Body of pancreas (tissue), 4 donors: ENCODE measurements around the gene HRK.

Experiments
- POLR2A ChIP-seq, 3 donors: fragments of 450-650 bp; IDR thresholded peaks; one replicate each; pipeline ENCODE4 v1.6.1; 2016; ENCODE audit warnings: antibody characterized with exemption in 3 of 3, mild to moderate bottlenecking in 2 of 3
- TF ChIP-seq, protein P1 (sequence below), 7 experiments: fragments of 450-650 bp in 4 of 7; fragments of 200-600 bp in 3 of 7; sonication (generic) in 3 of 7; IDR thresholded peaks; one replicate each; pipeline ENCODE4 v1.5.1; 2016 to 2019; ENCODE audit warnings: antibody characterized with exemption in 7 of 7

DNA sequence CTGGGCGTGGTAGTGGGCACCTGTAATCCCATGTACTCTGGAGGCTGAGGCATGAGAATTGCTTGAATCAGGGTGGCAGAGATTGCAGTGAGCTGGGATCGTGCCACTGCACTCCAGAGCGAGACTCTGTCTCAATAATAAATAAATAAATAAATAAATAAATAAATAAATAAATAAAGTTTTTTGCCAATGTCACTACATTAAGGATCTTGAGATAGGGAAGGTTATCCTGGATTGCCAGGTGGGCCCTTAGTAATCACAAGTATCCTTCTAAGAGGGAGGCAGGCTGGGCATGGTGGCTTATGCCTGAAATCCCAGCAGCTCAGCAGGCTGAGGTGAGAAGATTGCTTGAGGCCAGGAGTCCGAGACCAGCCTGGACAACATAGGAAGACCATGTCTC, 25.0 kb upstream of the HRK start:
- TF ChIP-seq, protein P1, sequence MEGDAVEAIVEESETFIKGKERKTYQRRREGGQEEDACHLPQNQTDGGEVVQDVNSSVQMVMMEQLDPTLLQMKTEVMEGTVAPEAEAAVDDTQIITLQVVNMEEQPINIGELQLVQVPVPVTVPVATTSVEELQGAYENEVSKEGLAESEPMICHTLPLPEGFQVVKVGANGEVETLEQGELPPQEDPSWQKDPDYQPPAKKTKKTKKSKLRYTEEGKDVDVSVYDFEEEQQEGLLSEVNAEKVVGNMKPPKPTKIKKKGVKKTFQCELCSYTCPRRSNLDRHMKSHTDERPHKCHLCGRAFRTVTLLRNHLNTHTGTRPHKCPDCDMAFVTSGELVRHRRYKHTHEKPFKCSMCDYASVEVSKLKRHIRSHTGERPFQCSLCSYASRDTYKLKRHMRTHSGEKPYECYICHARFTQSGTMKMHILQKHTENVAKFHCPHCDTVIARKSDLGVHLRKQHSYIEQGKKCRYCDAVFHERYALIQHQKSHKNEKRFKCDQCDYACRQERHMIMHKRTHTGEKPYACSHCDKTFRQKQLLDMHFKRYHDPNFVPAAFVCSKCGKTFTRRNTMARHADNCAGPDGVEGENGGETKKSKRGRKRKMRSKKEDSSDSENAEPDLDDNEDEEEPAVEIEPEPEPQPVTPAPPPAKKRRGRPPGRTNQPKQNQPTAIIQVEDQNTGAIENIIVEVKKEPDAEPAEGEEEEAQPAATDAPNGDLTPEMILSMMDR (IDR thresholded peaks at IDR 0.05): no peak
- no peak for TF ChIP-seq POLR2A (IDR thresholded peaks at IDR 0.05)
